HG03354 (cell line): Measurements from ENCODE around the gene OCRL.
"Not testable (repeated sequence)": the region's sequence is repeated elsewhere in the genome, so short reads cannot be mapped to it uniquely, and the experiment has no call there.

Experiments
- ATAC-seq: cut with Tn5 transposase; IDR thresholded peaks from one replicate; pipeline ENCODE4 v1.9.1; 2021; ENCODE audit warnings: mild to moderate bottlenecking; ENCODE audit not compliant: unreplicated experiment, poor library complexity, severe bottlenecking

Gene OCRL

GRCh38 chrX:129531132-129531531 lies 8.9 kb upstream of the OCRL start:
- no peak for ATAC-seq

GRCh38 chrX:129534816-129535578 lies 5.1 kb upstream of the OCRL start:
- ATAC-seq, result no peak

- peak; percentile 44 for ATAC-seq
Observed at GRCh38 chrX:129540722-129541184, 694 bp downstream of the OCRL start.

- ATAC-seq, result no peak
Observed at GRCh38 chrX:129544780-129545179, 4.7 kb downstream of the OCRL start.

- ATAC-seq, result no peak
Observed at GRCh38 chrX:129545408-129545807, 5.3 kb downstream of the OCRL start.

- no peak for ATAC-seq
Observed at GRCh38 chrX:129549124-129549523, 9.1 kb downstream of the OCRL start.

GRCh38 chrX:129553619-129554288 lies 13.7 kb downstream of the OCRL start:
- peak; percentile 99 for ATAC-seq

GRCh38 chrX:129554816-129555215 lies 14.8 kb downstream of the OCRL start:
- ATAC-seq, result not testable (repeated sequence)

- ATAC-seq, result no peak
Observed at GRCh38 chrX:129556806-129557315, 16.8 kb downstream of the OCRL start.

- ATAC-seq, result no peak
Observed at GRCh38 chrX:129557844-129558480, 17.9 kb downstream of the OCRL start.

GRCh38 chrX:129559783-129560182 lies 19.7 kb downstream of the OCRL start:
- no peak for ATAC-seq

GRCh38 chrX:129561453-129561852 lies 21.4 kb downstream of the OCRL start:
- ATAC-seq, result no peak

GRCh38 chrX:129564345-129564744 lies 24.3 kb downstream of the OCRL start:
- not testable (repeated sequence) for ATAC-seq

GRCh38 chrX:129565046-129565650 lies 25.1 kb downstream of the OCRL start:
- no peak for ATAC-seq

- ATAC-seq, result no peak
Observed at GRCh38 chrX:129566073-129566472, 26.0 kb downstream of the OCRL start.

GRCh38 chrX:129568349-129568748 lies 28.3 kb downstream of the OCRL start:
- ATAC-seq, result no peak

- no peak for ATAC-seq
Observed at GRCh38 chrX:129572422-129572821, 32.4 kb downstream of the OCRL start.

- ATAC-seq, result not testable (repeated sequence)
Observed at GRCh38 chrX:129573652-129574051, 33.6 kb downstream of the OCRL start.

- ATAC-seq, result no peak
Observed at GRCh38 chrX:129574214-129574613, 34.2 kb downstream of the OCRL start.

- ATAC-seq, result no peak
Observed at GRCh38 chrX:129576539-129576938, 36.5 kb downstream of the OCRL start.
